NK-92 treated with Interleukin-12 subunit alpha and Interleukin-12 subunit beta, amount 100 ng/mL, for 24 hours (cell line): Measurements from ENCODE around the gene ZSWIM4.
"Not testable (repeated sequence)": the region's sequence is repeated elsewhere in the genome, so short reads cannot be mapped to it uniquely, and the experiment has no call there.

Experiments used
- DNase-seq: peaks from one replicate; lab custom pipeline; 2025; lab: John Stamatoyannopoulos, UW

ZSWIM4 gene

DNA sequence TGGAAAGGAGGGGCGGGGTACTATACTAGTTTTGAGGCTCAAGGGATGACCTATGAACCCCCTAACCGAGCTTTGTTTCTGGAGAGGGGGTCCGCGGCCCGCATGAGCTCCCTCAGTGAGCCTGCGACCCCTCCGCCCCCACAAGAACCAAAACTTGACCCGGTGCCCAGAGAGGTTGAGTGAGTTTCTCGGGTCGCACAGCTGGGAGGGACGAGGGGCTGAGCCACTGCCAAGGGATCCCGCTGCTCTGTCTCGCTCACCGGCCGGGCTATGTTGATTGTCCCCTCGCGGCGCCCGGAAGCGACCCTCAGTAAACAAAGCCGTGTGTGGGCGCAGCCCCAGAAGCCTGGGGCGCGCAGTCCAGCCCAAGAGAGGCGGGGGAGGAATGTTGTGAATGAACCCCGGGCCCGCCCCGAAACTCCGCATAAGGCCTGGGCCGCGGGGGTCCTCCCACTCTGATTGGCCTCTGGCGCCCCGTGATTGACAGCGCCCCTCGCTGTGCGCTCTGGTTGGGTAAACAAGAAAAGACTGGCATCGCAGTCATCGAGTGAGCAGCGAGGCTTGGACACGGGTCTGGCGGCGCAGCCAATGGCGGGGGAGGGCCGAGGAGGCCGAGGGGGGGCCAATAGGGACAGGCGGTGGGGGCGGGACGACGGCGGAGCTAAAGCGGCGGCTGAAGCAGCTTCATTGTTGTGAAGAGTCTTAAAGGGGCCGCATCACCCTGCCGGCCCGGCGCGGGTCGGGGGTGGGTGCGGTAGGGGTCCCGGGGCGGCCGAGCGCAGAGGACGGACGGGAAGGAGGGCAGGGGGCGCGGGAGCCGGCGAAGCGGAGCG is at the start of gene ZSWIM4:
Gene ZSWIM4, plus strand, starts transcription at position 687 of the 833 bp plus-strand sequence. CDS start 206 bp downstream, outside the sequence.
- peak; percentile 98 for DNase-seq

DNA sequence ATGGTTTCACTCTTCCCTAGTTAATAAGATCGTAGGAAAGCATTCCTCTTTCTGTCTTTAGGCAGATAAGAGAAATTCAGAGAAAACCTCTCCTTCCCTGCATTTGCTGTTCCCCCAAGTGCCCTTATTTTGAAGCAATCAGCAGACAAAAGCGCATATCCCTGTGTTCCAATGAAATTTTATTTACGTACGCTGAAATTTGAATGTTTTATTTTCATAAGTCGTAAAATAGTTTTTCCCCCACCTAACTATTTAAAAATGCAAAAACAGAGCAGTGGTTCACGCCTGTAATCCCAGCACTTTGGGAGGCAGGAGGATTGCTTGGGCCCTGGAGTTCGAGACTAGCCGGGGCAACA is 48.2 kb upstream of the ZSWIM4 start:
- no peak for DNase-seq

DNA sequence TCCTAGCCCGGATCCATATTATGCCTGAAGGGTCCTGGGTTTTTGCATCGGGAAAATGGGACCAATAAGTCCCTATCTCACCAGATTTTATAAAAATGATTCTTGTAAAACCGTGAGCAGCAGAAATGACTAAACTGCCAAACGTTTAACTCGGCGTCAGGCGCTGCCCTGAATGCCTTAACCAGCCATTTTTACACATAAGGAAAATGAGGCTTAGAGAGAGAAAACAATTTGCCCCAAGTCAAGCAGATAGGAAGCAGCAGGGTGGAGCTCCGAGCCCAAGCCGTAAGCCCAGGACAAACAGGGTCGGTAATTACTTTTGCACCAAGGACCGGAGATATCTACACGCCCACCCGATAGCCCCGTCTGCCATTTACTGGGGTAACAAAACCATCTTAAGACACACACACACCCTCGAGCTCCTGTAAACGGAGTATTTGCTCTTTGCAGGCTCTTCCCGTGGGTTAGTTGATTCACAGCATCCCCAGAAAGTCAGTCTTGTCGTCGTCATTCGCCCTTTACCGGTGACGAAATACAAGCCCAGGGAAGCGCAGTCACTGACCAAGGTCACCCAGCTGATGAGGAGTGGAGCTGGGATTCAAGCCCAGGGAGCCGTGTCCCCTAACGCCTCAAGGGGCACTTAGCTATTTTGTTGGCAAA is 46.9 kb upstream of the ZSWIM4 start:
- DNase-seq: no peak

DNA sequence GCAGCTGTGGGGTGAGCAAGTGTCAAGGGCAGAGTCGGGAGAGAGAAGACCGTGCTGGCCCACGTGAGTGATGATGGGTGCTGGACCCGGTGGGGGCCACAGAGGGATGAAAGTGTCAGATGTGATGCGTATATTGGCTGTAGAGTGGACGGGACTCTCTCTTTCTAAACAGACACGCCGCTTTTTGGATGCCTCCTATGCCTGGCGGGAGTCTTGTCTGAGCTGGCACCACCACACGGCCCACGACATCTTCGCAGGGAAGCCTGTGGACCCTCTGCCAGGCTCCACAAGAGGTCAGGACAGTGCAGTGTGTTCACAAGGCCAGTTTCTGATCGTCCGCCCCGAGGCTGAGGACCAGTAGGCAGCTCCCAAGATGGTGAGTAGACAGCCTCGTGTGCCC is 43.8 kb upstream of the ZSWIM4 start:
- DNase-seq: no peak

DNA sequence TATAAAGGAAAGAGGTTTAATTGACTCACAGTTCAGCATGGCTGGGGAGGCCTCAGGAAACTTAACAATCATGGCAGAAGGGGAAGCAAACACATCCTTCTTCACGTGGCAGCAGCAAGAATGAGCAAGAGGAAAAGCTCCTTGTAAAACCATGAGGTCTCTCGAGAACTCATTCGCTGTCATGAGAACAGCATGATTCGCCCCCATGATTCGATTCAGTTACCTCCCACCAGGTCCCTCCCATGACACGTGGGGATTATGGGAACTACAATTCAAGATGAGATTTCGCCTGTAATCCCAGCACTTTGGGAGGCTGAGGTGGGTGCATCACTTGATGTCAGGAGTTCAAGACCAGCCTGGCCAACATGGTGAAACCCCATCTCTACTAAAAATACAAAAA is 41.6 kb upstream of the ZSWIM4 start:
- DNase-seq: not testable (repeated sequence)

DNA sequence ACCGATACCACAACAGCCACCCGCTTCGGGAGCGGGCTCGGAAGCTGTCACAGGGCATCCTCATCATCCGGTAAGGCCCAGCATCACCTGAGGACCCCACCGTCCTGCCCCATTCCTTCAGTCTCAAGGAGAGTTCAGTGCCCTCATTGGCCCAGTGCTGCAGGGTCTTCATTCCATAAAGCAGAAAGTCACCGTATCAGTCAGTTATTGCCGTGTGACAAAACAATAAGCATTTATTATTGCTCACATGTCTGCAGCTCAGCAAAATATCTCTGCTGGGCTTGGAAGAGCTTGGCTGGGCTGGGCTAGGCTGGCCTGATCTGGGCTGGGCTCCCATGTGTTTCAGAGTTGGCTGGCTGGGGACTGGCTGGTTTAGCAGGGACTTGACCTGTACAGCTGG is 39.0 kb upstream of the ZSWIM4 start:
- no peak for DNase-seq

DNA sequence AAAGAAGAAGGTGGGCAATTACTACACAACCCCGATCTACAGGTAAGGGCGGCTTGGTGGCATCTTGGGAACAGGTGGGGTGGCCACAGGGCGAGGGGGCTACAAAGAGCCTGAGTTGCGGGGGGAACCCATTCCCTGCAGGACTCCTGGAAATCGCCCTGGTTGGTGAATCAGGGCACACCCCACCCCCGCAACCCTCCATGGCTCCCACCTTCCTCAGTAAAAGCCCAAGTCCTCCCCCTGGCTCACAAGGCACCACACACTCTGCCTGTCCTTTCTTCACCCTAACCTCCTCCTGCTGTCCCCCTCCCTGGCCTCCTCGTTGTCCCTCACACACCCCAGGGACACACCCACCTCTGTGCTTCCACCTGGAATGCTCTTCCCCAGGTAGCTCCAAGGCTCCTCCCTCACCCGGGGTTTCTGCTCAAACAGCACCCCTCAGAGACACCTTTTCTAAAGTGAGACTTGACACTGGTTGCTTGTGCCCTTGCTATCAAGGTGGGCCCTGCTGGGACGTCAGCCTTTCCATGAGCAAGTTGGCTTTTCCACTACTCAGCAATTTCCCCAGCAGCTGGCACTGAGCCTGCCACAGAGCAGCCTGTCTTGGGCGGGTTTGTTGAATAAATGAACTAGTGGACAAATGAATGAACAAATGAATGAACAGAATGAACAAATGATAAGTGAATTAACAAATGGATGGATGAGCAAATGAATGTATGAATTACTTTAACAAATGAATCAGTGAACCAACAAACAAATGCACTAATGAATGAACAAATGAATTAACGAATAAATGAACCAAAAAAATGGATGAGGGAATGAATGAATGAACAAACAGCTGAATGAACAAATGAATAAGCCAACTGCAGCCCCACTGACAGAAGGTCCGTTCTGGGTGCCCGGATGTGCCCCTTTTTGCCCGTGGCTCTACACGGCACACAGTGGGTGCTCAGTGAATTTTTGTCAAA is 37.2 kb upstream of the ZSWIM4 start:
- DNase-seq: no peak

DNA sequence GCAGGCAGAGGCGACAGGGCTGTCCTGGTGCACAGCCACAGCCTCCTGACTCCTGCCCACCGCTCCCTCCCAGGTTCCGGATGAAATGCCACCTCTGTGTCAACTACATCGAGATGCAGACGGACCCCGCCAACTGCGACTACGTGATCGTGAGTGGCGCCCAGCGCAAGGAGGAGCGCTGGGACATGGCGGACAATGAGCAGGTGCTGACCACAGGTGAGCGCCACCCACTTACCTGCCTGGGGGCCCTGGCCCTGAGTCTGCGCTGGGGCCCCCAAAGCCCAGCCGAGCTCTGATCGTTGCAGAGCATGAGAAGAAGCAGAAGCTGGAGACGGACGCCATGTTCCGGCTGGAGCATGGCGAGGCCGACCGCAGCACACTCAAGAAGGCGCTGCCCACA is 36.4 kb upstream of the ZSWIM4 start:
- DNase-seq: no peak

DNA sequence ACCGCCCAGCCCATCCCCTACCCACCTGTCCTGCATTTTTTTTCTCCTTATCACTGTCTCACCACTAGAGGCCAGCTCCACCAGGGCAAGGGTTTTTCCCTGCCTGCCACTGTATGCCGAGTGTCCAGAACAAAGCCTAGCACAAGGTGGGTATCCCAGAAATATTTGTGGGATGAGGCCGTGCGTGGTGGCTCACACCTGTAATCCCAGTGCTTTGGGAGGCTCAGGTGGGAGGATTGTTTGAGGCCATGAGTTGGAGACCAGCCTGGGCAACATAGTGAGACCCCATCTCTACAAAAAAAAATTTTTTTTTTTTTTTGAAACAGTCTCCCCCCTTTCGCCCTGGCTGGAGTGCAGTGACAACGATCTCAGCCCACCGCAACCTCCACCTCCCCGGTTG is 33.8 kb upstream of the ZSWIM4 start:
- DNase-seq: no peak

DNA sequence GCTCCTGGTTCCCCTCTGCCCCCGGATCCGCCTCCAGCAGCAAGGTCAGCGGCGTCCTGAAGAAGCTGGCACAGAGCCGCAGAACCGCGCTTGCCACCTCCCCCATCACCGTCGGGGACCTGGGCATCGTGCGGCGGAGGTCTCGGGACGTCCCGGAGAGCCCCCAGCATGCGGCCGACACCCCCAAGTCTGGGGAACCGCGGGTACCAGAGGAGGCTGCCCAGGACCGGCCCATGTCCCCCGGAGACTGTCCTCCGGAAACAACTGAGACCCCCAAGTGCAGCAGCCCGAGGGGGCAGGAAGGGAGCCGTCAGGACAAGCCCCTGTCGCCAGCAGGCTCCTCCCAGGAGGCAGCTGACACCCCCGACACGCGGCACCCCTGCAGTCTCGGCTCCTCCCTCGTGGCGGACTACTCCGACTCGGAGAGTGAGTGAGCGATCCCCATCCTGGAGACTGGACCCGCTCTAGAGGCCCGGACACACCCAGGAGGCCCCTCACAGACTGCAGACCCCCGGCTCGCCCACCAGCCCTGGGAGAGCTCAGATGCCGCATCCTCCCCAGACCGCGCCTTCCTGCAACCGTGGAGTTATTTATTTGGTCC is 32.5 kb upstream of the ZSWIM4 start:
- no peak for DNase-seq

DNA sequence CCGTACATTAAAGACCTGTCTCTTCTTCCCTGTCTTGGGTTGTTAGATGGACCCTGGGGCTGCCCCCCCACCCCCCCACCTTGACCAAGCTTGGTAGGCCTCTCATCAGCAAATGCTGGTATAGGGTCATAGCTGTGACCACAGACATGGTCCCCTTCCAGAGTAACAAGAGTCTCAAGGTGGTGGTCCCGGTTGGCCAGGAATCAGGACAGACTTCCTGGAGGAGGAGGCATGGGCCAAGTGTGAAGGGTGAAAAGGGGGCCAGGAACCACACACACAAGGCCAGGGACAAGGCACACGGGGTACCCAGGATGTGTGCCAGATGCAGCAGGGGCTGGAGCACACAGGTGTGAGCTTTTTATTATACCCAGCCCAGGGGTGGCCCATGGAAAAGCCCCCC is 32.0 kb upstream of the ZSWIM4 start:
- DNase-seq: no peak

DNA sequence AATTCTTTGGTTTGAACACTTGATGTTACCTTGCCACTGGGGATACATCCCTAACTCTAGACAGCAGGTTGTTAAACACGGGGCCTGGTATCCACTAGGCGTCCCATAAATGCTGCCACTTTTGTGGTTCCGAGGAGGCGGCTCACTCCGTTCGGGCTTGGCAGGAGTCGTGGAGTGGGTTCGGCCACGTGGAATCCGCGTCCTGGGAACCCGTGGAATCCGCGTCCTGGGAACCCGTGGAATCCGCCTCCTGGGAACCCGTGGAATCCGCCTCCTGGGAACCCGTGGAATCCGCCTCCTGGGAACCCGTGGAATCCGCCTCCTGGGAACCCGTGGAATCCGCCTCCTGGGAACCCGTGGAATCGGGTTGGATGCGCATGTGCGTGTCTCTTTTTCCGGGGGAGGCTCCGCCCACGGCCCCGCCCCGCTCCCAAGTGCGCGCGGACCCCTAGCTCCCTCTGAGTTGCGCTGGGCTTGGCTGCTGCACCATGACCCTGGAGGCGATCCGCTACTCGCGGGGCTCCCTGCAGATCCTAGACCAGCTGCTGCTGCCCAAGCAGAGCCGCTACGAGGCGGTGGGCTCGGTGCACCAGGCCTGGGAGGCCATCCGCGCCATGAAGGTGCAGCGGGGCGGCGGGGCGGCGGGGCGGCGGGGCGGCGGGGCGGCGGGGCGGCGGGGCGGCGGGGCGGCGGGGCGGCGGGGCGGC is 31.0 kb upstream of the ZSWIM4 start, which contains the start of gene MRI1:
Gene MRI1, plus strand, starts transcription at position 422 of the 707 bp plus-strand sequence. Its CDS starts 67 bp downstream, at position 489.
- DNase-seq: peak; percentile 59

DNA sequence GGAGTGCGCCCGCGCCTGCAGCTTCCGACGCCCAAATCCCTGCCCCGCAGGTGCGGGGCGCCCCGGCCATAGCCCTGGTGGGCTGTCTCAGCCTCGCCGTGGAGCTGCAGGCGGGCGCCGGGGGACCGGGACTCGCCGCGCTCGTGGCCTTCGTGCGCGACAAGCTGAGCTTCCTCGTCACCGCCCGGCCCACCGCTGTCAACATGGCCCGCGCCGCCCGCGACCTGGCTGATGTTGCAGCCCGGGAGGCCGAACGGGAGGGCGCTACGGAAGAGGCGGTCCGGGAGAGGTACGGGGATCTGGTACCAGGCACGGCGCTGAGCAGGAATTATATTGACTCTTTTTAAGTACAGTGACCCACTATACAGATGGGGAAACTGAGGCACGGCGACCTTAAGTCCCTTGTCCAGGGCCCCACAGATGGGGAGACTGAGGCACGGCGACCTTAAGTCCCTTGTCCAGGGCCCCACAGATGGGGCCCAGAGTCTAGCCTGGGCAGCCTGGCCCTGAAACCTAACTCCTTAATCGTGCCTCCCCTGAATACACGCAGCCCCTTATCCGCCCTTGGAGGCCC is 30.3 kb upstream of the ZSWIM4 start:
- DNase-seq: no peak

DNA sequence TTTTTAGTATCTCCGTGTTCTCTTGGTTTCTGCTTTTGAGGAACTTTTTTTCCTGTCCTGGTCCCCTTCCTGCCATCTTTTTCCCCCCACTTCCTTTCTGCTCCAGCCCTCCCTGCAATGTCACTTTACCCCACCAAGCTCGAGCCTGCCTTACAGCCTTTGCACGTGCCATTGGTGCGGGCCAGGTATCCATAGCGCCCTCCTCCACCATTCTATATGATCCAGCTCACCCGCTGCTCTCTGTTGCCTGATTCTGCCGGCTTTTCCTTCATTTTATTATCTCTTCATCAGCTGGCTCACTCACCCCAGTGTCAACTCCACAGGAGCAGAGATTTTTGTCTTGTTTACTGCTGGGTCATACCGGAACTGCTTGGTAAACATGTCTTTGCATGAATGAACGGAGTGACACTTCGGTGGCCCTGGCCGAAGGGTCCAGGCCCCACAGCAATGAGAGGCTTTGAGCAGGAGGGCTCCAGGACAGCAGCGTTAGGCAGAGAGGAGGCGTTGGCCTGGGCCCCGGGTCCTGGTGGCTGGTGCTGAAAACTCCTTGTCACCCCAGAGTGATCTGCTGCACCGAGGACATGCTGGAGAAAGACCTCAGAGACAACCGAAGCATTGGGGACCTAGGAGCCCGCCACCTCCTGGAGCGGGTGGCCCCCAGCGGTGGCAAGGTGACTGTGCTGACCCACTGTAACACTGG is 29.7 kb upstream of the ZSWIM4 start:
- DNase-seq: no peak

DNA sequence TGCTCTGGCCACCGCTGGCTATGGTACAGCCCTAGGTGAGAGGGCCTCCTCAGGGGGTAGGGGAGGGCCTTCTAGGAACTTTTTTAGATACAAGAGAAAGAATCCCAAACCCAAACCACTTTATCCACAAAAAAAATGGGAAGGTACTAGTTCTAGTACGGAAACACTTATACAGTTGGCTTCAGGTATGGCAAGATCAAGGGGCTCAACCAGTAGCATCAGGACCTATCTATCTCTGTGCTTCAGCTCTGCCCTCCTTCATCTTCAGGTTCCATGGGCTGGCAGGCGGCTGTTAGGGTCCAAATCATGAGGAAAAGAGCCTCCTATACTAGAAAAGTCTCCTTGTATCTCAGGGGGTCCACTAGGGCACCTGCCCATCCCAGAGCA is 29.2 kb upstream of the ZSWIM4 start:
- no peak for DNase-seq

DNA sequence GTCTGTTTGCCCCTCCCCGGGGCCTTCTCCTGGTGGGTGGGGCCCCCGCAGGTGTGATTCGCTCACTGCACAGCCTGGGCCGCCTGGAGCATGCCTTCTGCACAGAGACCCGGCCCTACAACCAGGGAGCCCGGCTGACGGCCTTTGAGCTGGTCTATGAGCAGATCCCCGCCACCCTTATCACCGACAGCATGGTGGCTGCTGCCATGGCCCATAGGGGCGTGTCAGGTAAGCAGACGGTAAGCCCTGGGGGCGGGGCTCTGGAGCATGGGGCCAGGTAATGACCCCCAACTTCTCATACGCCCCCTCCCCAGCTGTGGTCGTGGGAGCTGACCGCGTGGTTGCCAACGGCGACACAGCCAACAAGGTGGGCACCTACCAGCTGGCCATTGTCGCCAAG is 26.7 kb upstream of the ZSWIM4 start:
- DNase-seq: no peak

DNA sequence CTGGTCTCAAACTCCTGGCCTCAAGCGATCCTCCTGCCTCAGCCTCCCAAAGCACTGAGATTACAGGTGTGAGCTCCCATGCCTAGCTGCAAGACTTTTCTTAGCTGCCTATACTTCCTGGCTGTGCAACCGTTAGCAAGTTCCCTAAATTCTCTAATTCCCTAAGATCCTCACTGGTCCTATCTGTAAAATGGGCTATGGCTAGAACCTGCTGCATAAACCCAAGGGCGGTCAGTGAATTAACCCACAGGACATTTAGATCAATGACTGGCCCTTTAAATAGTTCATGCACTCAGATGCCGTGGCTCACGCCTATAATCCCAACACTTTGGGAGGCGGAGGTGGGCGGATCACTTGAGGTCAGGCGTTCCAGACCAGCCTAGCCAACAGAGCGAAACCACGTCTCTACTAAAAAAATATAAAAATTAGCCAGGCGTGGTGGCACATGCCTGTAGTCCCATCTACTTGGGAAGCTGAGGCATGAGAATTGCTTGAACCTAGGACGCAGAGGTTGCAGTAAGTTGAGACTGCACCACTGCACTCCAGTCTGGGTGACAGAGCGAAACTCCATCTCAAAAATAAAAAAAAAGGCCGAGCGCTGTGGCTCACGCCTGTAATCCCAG is 25.1 kb upstream of the ZSWIM4 start:
- DNase-seq: no peak

DNA sequence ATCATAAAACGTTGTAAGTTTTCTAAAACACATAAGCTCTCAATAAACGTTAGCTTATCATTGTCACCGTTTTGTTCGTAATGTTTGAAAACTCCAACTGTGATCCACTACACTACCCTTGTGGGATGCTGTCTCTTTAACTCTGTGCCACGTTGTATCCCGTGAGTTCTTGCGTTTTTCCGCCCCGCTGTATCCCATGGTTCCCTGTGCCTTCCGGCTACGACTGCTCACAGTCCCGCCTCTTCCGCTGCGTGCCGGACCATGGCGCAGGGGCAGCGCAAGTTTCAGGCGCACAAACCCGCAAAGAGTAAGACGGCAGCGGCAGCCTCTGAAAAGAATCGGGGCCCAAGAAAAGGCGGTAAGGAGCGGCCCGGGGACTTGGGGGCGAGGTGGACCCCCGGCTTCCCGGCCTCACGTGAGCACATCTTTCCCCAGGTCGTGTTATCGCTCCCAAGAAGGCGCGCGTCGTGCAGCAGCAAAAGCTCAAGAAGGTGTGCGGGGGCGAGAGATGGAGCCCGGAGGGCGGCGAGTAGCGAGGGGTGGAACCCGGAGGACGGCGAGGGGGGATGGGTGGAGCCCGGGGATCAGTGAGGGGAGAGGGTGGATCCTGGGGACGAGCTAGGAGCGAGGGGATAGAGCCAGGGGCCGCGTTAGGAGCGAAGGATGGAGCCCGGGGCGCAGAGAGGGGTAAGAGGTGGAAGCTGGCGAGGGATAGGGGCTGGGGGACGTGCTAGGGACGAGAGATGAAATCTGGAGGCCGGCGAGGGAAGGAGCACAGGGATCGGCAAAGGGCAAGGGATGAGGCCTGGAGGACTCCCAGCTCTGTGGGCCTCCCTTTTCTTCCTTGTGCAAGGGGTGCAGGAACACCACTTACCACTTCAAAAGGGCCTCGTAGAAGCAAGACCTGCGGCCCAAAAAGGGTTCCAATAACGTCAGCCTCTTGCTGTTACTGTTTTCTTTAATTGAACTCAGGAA is 20.7 kb upstream of the ZSWIM4 start, which contains the start of gene C19orf53:
Gene C19orf53, plus strand, starts transcription at position 240 of the 975 bp plus-strand sequence. Its CDS starts 22 bp downstream, at position 262.
- peak; percentile 75 for DNase-seq
